SU-DHL-6 (cell line): ENCODE measurements around the gene TAS2R20.

Experiments used
- H2AFZ ChIP-seq: fragments of 200-600 bp; sonication (generic); 2 replicates; pipeline ENCODE4 v1.6.1; 2014; ENCODE audit warnings: low read depth, mild to moderate bottlenecking, moderate library complexity, mixed read lengths, antibody characterized with exemption, low read length; ENCODE audit not compliant: severe bottlenecking
- H3F3A ChIP-seq: fragments of 200-600 bp; shearing (Covaris generic); 2 replicates; pipeline ENCODE4 v1.6.0; 2016; ENCODE audit warnings: antibody characterized with exemption, mild to moderate bottlenecking; ENCODE audit not compliant: insufficient read depth
- H3K27ac ChIP-seq: fragments of 200-600 bp; sonication (generic); 2 replicates; pipeline ENCODE4 v1.5.1; 2016; ENCODE audit warnings: low read depth, mild to moderate bottlenecking, low read length, moderate library complexity, mixed read lengths
- H3K27me3 ChIP-seq: fragments of 200-600 bp; sonication (generic), shearing (Covaris generic); 2 replicates; pipeline ENCODE4 v1.6.0; 2014; ENCODE audit warnings: mild to moderate bottlenecking, low read length
- H3K36me3 ChIP-seq: fragments of 200-600 bp; sonication (generic); 2 replicates; pipeline ENCODE4 v1.6.1; 2014; ENCODE audit warnings: mild to moderate bottlenecking, low read length, mixed read lengths
- H3K4me2 ChIP-seq: fragments of 300-600, 200-600 bp; shearing (Covaris generic), sonication (generic); 2 replicates; pipeline ENCODE4 v1.6.0; 2014; ENCODE audit warnings: low read length, low read depth, mild to moderate bottlenecking; ENCODE audit not compliant: poor library complexity, severe bottlenecking
- H3K4me3 ChIP-seq: fragments of 200-600 bp; sonication (generic); 2 replicates; pipeline ENCODE4 v1.5.1; 2014; ENCODE audit warnings: antibody characterized with exemption, low read length, mild to moderate bottlenecking, mixed read lengths; ENCODE audit not compliant: insufficient read depth, poor library complexity, severe bottlenecking
- H3K79me2 ChIP-seq: fragments of 200-600 bp; sonication (generic); 2 replicates; pipeline ENCODE4 v1.6.1; 2014; ENCODE audit warnings: mild to moderate bottlenecking, low read length, moderate library complexity; ENCODE audit not compliant: insufficient read depth
- H3K9ac ChIP-seq: fragments of 200-600 bp; sonication (generic); 2 replicates; pipeline ENCODE4 v1.7.0; 2014; ENCODE audit warnings: mild to moderate bottlenecking, low read length
- H3K9me2 ChIP-seq: fragments of 200-600 bp; sonication (generic); replicated peaks from 2 replicates; pipeline ENCODE4 v1.6.1; 2014; ENCODE audit warnings: low read length; ENCODE audit not compliant: insufficient read depth
- H3K9me3 ChIP-seq: fragments of 200-600 bp; sonication (generic); 2 replicates; pipeline ENCODE4 v1.6.1; 2014; ENCODE audit warnings: low read length, mixed read lengths; ENCODE audit not compliant: insufficient read depth
- H4K20me1 ChIP-seq: fragments of 200-600 bp; sonication (generic); 2 replicates; pipeline ENCODE4 v1.6.1; 2014; ENCODE audit warnings: low read depth, mild to moderate bottlenecking, antibody characterized with exemption, low read length, moderate library complexity, mixed read lengths
- EZH2phosphoT487 ChIP-seq: fragments of 200-600 bp; sonication (generic), shearing (Covaris generic); conservative IDR thresholded peaks from 2 replicates; pipeline ENCODE4 v1.6.1; 2018; ENCODE audit warnings: mild to moderate bottlenecking, antibody characterized with exemption, low read length, moderate library complexity, mixed read lengths
- TF ChIP-seq, protein P1 (sequence below): fragments of 200-600 bp; sonication (generic); IDR thresholded peaks from one replicate; pipeline ENCODE4 v1.5.1; 2017; ENCODE audit warnings: antibody characterized with exemption, mild to moderate bottlenecking, low read length, moderate library complexity; ENCODE audit not compliant: insufficient read depth, poor library complexity, severe bottlenecking

TAS2R20 gene

DNA sequence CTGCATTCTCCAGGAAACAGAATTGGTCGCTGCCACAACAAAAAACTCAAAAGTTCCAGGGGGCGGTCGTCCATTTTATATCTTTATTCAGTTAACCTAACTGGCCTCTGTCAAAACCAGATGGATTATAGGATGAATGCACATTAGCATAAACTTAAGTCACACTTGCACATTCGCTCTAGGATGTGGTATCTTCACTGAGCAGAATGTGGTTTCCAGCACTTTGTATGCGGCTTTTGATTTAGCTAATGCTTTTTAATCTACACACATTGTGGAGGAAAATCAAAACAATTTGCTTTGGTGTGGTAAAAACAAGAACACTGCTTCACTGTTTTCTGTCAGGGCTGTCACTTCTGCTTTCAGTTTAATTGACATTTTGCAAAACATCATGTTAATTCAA, 15.9 kb downstream of the TAS2R20 start:
- Histone ChIP-seq H3K9me3 (no peaks in the 10 kb centered on the region), H3K4me3 (no peak overlapping the region), H3K9ac (no peak overlapping the region), H2AFZ (no peak overlapping the region), H3K4me2 (no peak overlapping the region), H4K20me1 (no peaks in the 10 kb centered on the region), H3K36me3 (no peaks in the 10 kb centered on the region), H3K9me2 (no peaks in the 10 kb centered on the region), H3K79me2 (no peaks in the 10 kb centered on the region), H3K27me3 (no peaks in the 10 kb centered on the region), H3F3A (no peaks in the 10 kb centered on the region), H3K27ac (no peak overlapping the region)
- TF ChIP-seq, protein P1, sequence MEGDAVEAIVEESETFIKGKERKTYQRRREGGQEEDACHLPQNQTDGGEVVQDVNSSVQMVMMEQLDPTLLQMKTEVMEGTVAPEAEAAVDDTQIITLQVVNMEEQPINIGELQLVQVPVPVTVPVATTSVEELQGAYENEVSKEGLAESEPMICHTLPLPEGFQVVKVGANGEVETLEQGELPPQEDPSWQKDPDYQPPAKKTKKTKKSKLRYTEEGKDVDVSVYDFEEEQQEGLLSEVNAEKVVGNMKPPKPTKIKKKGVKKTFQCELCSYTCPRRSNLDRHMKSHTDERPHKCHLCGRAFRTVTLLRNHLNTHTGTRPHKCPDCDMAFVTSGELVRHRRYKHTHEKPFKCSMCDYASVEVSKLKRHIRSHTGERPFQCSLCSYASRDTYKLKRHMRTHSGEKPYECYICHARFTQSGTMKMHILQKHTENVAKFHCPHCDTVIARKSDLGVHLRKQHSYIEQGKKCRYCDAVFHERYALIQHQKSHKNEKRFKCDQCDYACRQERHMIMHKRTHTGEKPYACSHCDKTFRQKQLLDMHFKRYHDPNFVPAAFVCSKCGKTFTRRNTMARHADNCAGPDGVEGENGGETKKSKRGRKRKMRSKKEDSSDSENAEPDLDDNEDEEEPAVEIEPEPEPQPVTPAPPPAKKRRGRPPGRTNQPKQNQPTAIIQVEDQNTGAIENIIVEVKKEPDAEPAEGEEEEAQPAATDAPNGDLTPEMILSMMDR, result no peak
- no peak for TF ChIP-seq EZH2phosphoT487

DNA sequence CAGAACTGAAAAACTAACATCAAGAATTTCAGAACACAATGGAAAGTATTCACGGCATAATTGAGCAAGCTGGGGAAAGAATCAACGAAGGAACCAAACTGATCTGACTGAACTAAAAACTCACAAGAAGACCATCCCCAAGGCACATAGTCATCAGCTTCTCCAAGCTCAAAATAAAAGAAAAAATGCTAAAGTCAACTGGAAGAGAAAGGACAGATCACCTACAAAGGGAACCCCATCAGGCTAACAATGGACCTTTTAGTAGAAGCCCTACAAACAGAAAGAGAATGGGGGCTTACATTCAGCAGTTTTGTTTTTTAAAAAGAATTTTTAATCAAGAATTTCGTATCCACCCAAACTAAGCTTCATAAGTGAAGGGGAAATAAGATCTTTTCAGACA, 23.1 kb downstream of the TAS2R20 start:
- H4K20me1 ChIP-seq, result no peaks in the 10 kb centered on the region
- no peaks in the 10 kb centered on the region for H3K9me2 ChIP-seq
- H3F3A ChIP-seq, result no peaks in the 10 kb centered on the region
- no peaks in the 10 kb centered on the region for H3K79me2 ChIP-seq
- no peaks in the 10 kb centered on the region for H3K36me3 ChIP-seq
- H3K27me3 ChIP-seq, result no peaks in the 10 kb centered on the region
- H3K9ac ChIP-seq, result no peak overlapping the region
- no peak overlapping the region for H3K27ac ChIP-seq
- no peaks in the 10 kb centered on the region for H3K9me3 ChIP-seq
- no peak for TF ChIP-seq EZH2phosphoT487
- H3K4me2 ChIP-seq, result no peak overlapping the region
- H2AFZ ChIP-seq, result no peak overlapping the region
- H3K4me3 ChIP-seq, result no peak overlapping the region

DNA sequence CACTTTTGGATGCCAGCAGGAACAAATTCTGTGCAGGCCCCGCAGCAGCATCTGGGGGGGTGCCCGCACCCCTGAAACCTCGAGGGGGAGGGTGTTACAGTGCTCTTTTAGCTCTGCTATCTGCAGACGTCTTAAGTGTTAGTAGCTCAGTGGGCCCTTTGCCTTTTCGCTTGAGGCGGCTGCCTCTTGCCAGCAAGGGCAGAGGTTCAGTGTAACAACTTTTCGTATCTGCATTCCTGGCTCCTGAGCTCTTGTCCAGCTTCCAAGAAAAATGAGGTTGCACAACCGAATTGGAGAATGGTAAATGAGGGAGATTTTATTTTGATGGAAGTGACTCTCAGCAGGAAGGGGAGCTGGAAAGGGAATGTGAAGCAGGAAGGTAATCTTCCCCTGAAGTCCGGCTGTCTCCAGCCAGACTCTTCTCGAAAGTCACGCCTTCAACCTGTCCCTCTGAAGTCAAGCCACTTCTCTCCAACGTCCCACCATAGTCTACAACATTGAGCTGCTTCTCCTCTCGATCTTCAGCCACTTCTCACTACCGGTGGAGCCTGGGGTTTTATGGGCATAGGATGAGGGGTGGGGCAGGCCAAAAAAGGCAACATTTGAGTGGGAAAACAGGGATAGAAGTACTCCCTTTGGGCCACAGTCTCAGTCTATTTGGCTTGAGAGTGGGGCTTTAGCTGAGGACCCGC, 29.2 kb downstream of the TAS2R20 start:
- Histone ChIP-seq H3K27ac (no peak overlapping the region), H3K9me3 (no peaks in the 10 kb centered on the region), H3F3A (no peaks in the 10 kb centered on the region), H2AFZ (no peak overlapping the region), H3K27me3 (no peaks in the 10 kb centered on the region), H3K9ac (no peak overlapping the region), H3K79me2 (no peaks in the 10 kb centered on the region), H4K20me1 (no peaks in the 10 kb centered on the region), H3K36me3 (no peaks in the 10 kb centered on the region), H3K9me2 (no peaks in the 10 kb centered on the region), H3K4me2 (no peak overlapping the region), H3K4me3 (no peak overlapping the region)
- TF ChIP-seq EZH2phosphoT487, result no peak
- TF ChIP-seq, protein P1, result no peak

DNA sequence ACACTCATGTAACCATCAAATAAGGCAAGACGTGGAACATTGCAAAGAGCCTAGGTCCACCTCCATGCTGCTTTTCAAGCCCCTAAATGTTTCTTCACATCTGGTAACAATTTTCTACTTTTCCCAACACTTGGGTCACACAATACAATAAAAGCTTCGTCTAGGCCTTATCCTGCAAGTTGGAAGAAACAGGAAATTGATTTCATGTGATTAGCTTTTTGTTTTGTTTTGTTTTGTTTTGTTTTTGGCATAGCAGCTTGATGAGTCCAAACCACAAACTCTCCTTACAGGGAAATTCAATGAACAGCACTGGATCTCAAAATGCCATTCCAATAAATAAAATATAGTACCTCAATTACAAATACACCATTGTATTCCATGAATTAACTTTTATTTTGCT, 30.7 kb downstream of the TAS2R20 start:
- no peaks in the 10 kb centered on the region for H3F3A ChIP-seq
- H4K20me1 ChIP-seq, result no peaks in the 10 kb centered on the region
- H3K36me3 ChIP-seq, result no peaks in the 10 kb centered on the region
- no peaks in the 10 kb centered on the region for H3K27me3 ChIP-seq
- no peaks in the 10 kb centered on the region for H3K9me3 ChIP-seq
- no peak overlapping the region for H3K4me2 ChIP-seq
- H3K79me2 ChIP-seq, result no peaks in the 10 kb centered on the region
- no peak overlapping the region for H3K27ac ChIP-seq
- H3K4me3 ChIP-seq, result no peak overlapping the region
- H3K9me2 ChIP-seq, result no peaks in the 10 kb centered on the region
- TF ChIP-seq EZH2phosphoT487, result no peak
- TF ChIP-seq, protein P1, result no peak
- no peak overlapping the region for H3K9ac ChIP-seq
- no peak overlapping the region for H2AFZ ChIP-seq
